ENCODE results near the gene FBXL19.

DNA sequence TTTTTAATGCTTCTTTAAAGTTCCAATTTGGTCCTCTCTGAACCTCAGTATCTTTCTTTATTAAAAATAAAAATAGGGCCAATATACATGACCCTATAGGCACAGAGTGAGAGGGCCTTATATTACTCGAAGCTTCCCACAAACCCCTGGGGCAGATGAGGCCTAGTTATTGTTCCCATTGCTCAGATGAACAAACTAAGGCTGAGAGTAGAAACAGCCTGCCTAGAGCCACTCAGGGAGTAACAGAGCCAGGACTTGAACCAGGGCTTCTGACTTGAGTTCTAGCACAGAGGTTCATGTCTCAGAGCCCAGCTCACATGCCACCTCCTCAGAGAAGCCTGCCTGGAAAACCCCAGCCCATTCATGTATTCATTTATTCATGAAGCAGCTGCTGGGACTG lies 37.2 kb upstream of the FBXL19 start:
- TF ChIP-seq, protein P1, sequence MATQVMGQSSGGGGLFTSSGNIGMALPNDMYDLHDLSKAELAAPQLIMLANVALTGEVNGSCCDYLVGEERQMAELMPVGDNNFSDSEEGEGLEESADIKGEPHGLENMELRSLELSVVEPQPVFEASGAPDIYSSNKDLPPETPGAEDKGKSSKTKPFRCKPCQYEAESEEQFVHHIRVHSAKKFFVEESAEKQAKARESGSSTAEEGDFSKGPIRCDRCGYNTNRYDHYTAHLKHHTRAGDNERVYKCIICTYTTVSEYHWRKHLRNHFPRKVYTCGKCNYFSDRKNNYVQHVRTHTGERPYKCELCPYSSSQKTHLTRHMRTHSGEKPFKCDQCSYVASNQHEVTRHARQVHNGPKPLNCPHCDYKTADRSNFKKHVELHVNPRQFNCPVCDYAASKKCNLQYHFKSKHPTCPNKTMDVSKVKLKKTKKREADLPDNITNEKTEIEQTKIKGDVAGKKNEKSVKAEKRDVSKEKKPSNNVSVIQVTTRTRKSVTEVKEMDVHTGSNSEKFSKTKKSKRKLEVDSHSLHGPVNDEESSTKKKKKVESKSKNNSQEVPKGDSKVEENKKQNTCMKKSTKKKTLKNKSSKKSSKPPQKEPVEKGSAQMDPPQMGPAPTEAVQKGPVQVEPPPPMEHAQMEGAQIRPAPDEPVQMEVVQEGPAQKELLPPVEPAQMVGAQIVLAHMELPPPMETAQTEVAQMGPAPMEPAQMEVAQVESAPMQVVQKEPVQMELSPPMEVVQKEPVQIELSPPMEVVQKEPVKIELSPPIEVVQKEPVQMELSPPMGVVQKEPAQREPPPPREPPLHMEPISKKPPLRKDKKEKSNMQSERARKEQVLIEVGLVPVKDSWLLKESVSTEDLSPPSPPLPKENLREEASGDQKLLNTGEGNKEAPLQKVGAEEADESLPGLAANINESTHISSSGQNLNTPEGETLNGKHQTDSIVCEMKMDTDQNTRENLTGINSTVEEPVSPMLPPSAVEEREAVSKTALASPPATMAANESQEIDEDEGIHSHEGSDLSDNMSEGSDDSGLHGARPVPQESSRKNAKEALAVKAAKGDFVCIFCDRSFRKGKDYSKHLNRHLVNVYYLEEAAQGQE (IDR thresholded peaks at IDR 0.05; ENCODE audit: borderline replicate concordance): no peak
- TF ChIP-seq, protein P1 (CRISPR knock-in tag; IDR thresholded peaks at IDR 0.05; ENCODE audit: low read depth): no peak
- TF ChIP-seq USF2 (CRISPR knock-in tag; IDR thresholded peaks at IDR 0.05) (no peak), ZNF639 (CRISPR knock-in tag; conservative IDR thresholded peaks at IDR 0.05 in 1 of 2, IDR thresholded peaks at IDR 0.05 in 1 of 2) (no peak), ZBTB8A (IDR thresholded peaks at IDR 0.05; ENCODE audit: partially characterized antibody) (no peak), NEUROD1 (IDR thresholded peaks at IDR 0.05; ENCODE audit: borderline replicate concordance, low read depth, low read length, partially characterized antibody) (no peak), EP300 (IDR thresholded peaks at IDR 0.05; ENCODE audit: low read length) (no peak), XRCC5 (IDR thresholded peaks at IDR 0.05; ENCODE audit: low read depth, low read length) (no peak), HDAC6 (IDR thresholded peaks at IDR 0.05; ENCODE audit: low read depth, low read length) (no peak)
- TF ChIP-seq, protein P2, sequence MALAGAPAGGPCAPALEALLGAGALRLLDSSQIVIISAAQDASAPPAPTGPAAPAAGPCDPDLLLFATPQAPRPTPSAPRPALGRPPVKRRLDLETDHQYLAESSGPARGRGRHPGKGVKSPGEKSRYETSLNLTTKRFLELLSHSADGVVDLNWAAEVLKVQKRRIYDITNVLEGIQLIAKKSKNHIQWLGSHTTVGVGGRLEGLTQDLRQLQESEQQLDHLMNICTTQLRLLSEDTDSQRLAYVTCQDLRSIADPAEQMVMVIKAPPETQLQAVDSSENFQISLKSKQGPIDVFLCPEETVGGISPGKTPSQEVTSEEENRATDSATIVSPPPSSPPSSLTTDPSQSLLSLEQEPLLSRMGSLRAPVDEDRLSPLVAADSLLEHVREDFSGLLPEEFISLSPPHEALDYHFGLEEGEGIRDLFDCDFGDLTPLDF (CRISPR knock-in tag; IDR thresholded peaks at IDR 0.05): no peak
- TF ChIP-seq, protein P3, sequence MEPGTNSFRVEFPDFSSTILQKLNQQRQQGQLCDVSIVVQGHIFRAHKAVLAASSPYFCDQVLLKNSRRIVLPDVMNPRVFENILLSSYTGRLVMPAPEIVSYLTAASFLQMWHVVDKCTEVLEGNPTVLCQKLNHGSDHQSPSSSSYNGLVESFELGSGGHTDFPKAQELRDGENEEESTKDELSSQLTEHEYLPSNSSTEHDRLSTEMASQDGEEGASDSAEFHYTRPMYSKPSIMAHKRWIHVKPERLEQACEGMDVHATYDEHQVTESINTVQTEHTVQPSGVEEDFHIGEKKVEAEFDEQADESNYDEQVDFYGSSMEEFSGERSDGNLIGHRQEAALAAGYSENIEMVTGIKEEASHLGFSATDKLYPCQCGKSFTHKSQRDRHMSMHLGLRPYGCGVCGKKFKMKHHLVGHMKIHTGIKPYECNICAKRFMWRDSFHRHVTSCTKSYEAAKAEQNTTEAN (CRISPR knock-in tag; IDR thresholded peaks at IDR 0.05): no peak

All from K562 (cell line).